ENCODE results near the gene SCG5.

SCG5 gene

GRCh38 chr15:32690941-32691688, 49.6 kb downstream of the SCG5 start:
- DNase-seq: no peak

- DNase-seq: peak in 5 of 58 donors; percentile 6 to 45 (median 18)
Observed at GRCh38 chr15:32691689-32692038, 50.2 kb downstream of the SCG5 start.

- DNase-seq: no peak
Observed at GRCh38 chr15:32692286-32692685, 50.8 kb downstream of the SCG5 start.

GRCh38 chr15:32694222-32694983, 52.9 kb downstream of the SCG5 start:
- DNase-seq: no peak

- no peak for DNase-seq
Observed at GRCh38 chr15:32698773-32699390, 57.4 kb downstream of the SCG5 start.

- no peak for DNase-seq
Observed at GRCh38 chr15:32700501-32701150, 59.1 kb downstream of the SCG5 start.

- no peak for DNase-seq
Observed at GRCh38 chr15:32701863-32702262, 60.4 kb downstream of the SCG5 start.

- no peak for DNase-seq
Observed at GRCh38 chr15:32704395-32704981, 63.0 kb downstream of the SCG5 start.

GRCh38 chr15:32705446-32705845, 63.9 kb downstream of the SCG5 start:
- no peak for DNase-seq

GRCh38 chr15:32706704-32707103, 65.2 kb downstream of the SCG5 start:
- DNase-seq: no peak

GRCh38 chr15:32707436-32707835, 65.9 kb downstream of the SCG5 start:
- no peak for DNase-seq

- no peak for DNase-seq
Observed at GRCh38 chr15:32709295-32710033, 68.0 kb downstream of the SCG5 start.

- DNase-seq: no peak
Observed at GRCh38 chr15:32715276-32715675, 73.8 kb downstream of the SCG5 start.

- DNase-seq: no peak
Observed at GRCh38 chr15:32716216-32716914, 74.9 kb downstream of the SCG5 start.

GRCh38 chr15:32716915-32717425, 75.5 kb downstream of the SCG5 start:
- DNase-seq: peak in 1 of 58 donors; percentile 21

GRCh38 chr15:32717426-32718226, 76.1 kb downstream of the SCG5 start, which contains the start of gene GREM1:
TSS of gene GREM1 (plus strand) at chr15:32718004. CDS start at chr15:32730691, 12,687 bp downstream.
- peak in 24 of 58 donors; percentile 11 to 61 (median 34) for DNase-seq

- peak in 3 of 58 donors; percentile 9 to 23 (median 20) for DNase-seq
Observed at GRCh38 chr15:32718227-32718820, 76.8 kb downstream of the SCG5 start.

Measured in anterior cingulate cortex (tissue), 58 donors.